Mesendoderm (in vitro differentiated cells): Measurements from ENCODE around the gene QSOX1.

Source experiments
- DNase-seq: peaks from one replicate; pipeline ENCODE4 v3.0.0; 2013
- H2AK5ac ChIP-seq: 2 replicates; pipeline ENCODE4 v1.6.1; 2013; ENCODE audit warnings: low read length, inconsistent platforms
- H2BK120ac ChIP-seq: 2 replicates; pipeline ENCODE4 v1.6.1; 2013; ENCODE audit warnings: low read depth, mild to moderate bottlenecking, low read length, moderate library complexity, mixed read lengths
- H2BK15ac ChIP-seq: replicated peaks from 2 replicates; pipeline ENCODE4 v1.6.1; 2013; ENCODE audit warnings: low read depth, mild to moderate bottlenecking, moderate library complexity
- H2BK5ac ChIP-seq: 2 replicates; pipeline ENCODE4 v1.6.1; 2013; ENCODE audit warnings: low read length, inconsistent platforms
- H3K18ac ChIP-seq: 2 replicates; pipeline ENCODE4 v1.6.1; 2013; ENCODE audit warnings: mild to moderate bottlenecking, low read length, mixed read lengths
- H3K23ac ChIP-seq: one replicate; pipeline ENCODE4 v1.6.1; 2013; ENCODE audit warnings: low read length
- H3K27ac ChIP-seq: 2 replicates; pipeline ENCODE4 v1.5.1; 2013; ENCODE audit warnings: low read depth, mild to moderate bottlenecking, inconsistent platforms, low read length, moderate library complexity
- H3K27me3 ChIP-seq: 2 replicates; pipeline ENCODE4 v1.6.1; 2013; ENCODE audit warnings: low read length, control low read depth, mild to moderate bottlenecking, inconsistent platforms; ENCODE audit not compliant: insufficient read depth, poor library complexity
- H3K36me3 ChIP-seq: 2 replicates; pipeline ENCODE4 v1.6.1; 2013; ENCODE audit warnings: low read length, inconsistent platforms; ENCODE audit not compliant: control insufficient read depth, insufficient read depth
- H3K4ac ChIP-seq: one replicate; pipeline ENCODE4 v1.6.1; 2013; ENCODE audit warnings: low read depth, mild to moderate bottlenecking, low read length, moderate library complexity
- H3K4me1 ChIP-seq: 2 replicates; pipeline ENCODE4 v1.6.1; 2013; ENCODE audit warnings: low read depth, low read length, inconsistent platforms; ENCODE audit not compliant: control insufficient read depth
- H3K4me2 ChIP-seq: 2 replicates; pipeline ENCODE4 v1.6.1; 2013; ENCODE audit warnings: low read length
- H3K4me3 ChIP-seq: 2 replicates; pipeline ENCODE4 v1.5.1; 2013; ENCODE audit warnings: mild to moderate bottlenecking, low read length
- H3K56ac ChIP-seq: one replicate; pipeline ENCODE4 v1.6.1; 2013; ENCODE audit warnings: low read length
- H3K79me1 ChIP-seq: 2 replicates; pipeline ENCODE4 v1.6.1; 2013; ENCODE audit warnings: low read length, inconsistent platforms
- H3K79me2 ChIP-seq: 2 replicates; pipeline ENCODE4 v1.6.1; 2013; ENCODE audit warnings: mild to moderate bottlenecking, low read length; ENCODE audit not compliant: control insufficient read depth, insufficient read depth
- H3K9ac ChIP-seq: 2 replicates; pipeline ENCODE4 v1.6.1; 2013; ENCODE audit warnings: low read length, inconsistent platforms
- H4K5ac ChIP-seq: one replicate; pipeline ENCODE4 v1.6.1; 2013; ENCODE audit warnings: low read length
- H4K8ac ChIP-seq: one replicate; pipeline ENCODE4 v1.6.1; 2013; ENCODE audit warnings: low read depth, mild to moderate bottlenecking, control low read depth, low read length, moderate library complexity
- WGBS: extraction: QIAGEN DNeasy Blood & Tissue Kit; methylation state at CpG from one replicate; pipeline ENCODE4 v1.1.7; 2013; ENCODE audit warnings: low lambda C conversion rate, missing lambda C conversion rate; ENCODE audit not compliant: insufficient coverage; ENCODE audit errors: extremely low coverage; 5-methylcytosine and 5-hydroxymethylcytosine counted together

QSOX1 gene

GRCh38 chr1:180248731-180249681 lies 94.3 kb downstream of the QSOX1 start:
- WGBS, result no CpG with 5 or more reads among the region's 11 CpGs
- no peak overlapping the region for H3K27ac ChIP-seq
- no peaks in the 10 kb centered on the region for H3K79me2 ChIP-seq
- no peaks in the 10 kb centered on the region for H3K4me1 ChIP-seq
- no peak overlapping the region for H2BK120ac ChIP-seq
- no peak overlapping the region for H2AK5ac ChIP-seq
- no peak overlapping the region for H3K9ac ChIP-seq
- no peak overlapping the region for H4K8ac ChIP-seq
- H2BK15ac ChIP-seq, result no peak overlapping the region
- H3K36me3 ChIP-seq, result no peaks in the 10 kb centered on the region
- H3K4ac ChIP-seq, result no peak overlapping the region
- DNase-seq, result peak; percentile 73
- no peak overlapping the region for H3K18ac ChIP-seq
- H3K79me1 ChIP-seq, result no peaks in the 10 kb centered on the region
- no peak overlapping the region for H3K4me2 ChIP-seq
- no peak overlapping the region for H3K56ac ChIP-seq
- no peaks in the 10 kb centered on the region for H3K27me3 ChIP-seq
- H3K23ac ChIP-seq, result no peak overlapping the region
- H4K5ac ChIP-seq, result no peak overlapping the region
- H3K4me3 ChIP-seq, result no peak overlapping the region
- H2BK5ac ChIP-seq, result no peak overlapping the region

- Histone ChIP-seq H3K79me2 (no peaks in the 10 kb centered on the region), H3K36me3 (no peaks in the 10 kb centered on the region), H3K23ac (peak overlapping the region; percentile 83), H3K4ac (no peak overlapping the region), H3K4me3 (no peak overlapping the region), H3K9ac (no peak overlapping the region), H3K27ac (no peak overlapping the region), H2BK5ac (no peak overlapping the region), H2AK5ac (peak overlapping the region; percentile 10), H3K79me1 (no peaks in the 10 kb centered on the region), H2BK15ac (no peak overlapping the region), H3K18ac (no peak overlapping the region), H2BK120ac (no peak overlapping the region), H3K4me1 (no peaks in the 10 kb centered on the region), H3K27me3 (no peaks in the 10 kb centered on the region), H4K8ac (no peak overlapping the region), H3K56ac (no peak overlapping the region), H4K5ac (no peak overlapping the region), H3K4me2 (no peak overlapping the region)
- DNase-seq, result no peak
- 100% methylated on average over 2 of the region's 13 CpGs for WGBS
These were observed 95.2 kb downstream of the QSOX1 start for GRCh38 chr1:180249725-180250498.

- H3K9ac ChIP-seq, result no peak overlapping the region
- H4K8ac ChIP-seq, result no peak overlapping the region
- H3K23ac ChIP-seq, result no peak overlapping the region
- no peak overlapping the region for H3K56ac ChIP-seq
- no peak for DNase-seq
- H3K27ac ChIP-seq, result no peak overlapping the region
- no peak overlapping the region for H2BK120ac ChIP-seq
- no peak overlapping the region for H2BK15ac ChIP-seq
- no peaks in the 10 kb centered on the region for H3K79me2 ChIP-seq
- H3K4me2 ChIP-seq, result no peak overlapping the region
- no peak overlapping the region for H3K18ac ChIP-seq
- H3K79me1 ChIP-seq, result no peaks in the 10 kb centered on the region
- no peaks in the 10 kb centered on the region for H3K36me3 ChIP-seq
- WGBS, result no CpG with 5 or more reads among the region's 7 CpGs
- no peak overlapping the region for H4K5ac ChIP-seq
- H3K4ac ChIP-seq, result no peak overlapping the region
- no peak overlapping the region for H2AK5ac ChIP-seq
- no peak overlapping the region for H2BK5ac ChIP-seq
- H3K4me1 ChIP-seq, result no peaks in the 10 kb centered on the region
- no peaks in the 10 kb centered on the region for H3K27me3 ChIP-seq
- no peak overlapping the region for H3K4me3 ChIP-seq
These were observed 95.8 kb downstream of the QSOX1 start for GRCh38 chr1:180250499-180250770.

GRCh38 chr1:180250883-180251509 lies 96.3 kb downstream of the QSOX1 start:
- Histone ChIP-seq H2AK5ac (no peak overlapping the region), H2BK120ac (no peak overlapping the region), H3K4me2 (no peak overlapping the region), H3K23ac (no peak overlapping the region), H3K9ac (no peak overlapping the region), H3K18ac (no peak overlapping the region), H3K56ac (no peak overlapping the region), H2BK15ac (no peak overlapping the region), H3K79me1 (no peaks in the 10 kb centered on the region), H4K8ac (no peak overlapping the region), H3K27me3 (no peaks in the 10 kb centered on the region), H4K5ac (no peak overlapping the region), H3K79me2 (no peaks in the 10 kb centered on the region), H3K4me1 (no peaks in the 10 kb centered on the region), H2BK5ac (no peak overlapping the region), H3K4me3 (no peak overlapping the region), H3K27ac (no peak overlapping the region), H3K36me3 (no peaks in the 10 kb centered on the region), H3K4ac (no peak overlapping the region)
- WGBS, result no CpG with 5 or more reads among the region's 16 CpGs
- no peak for DNase-seq

GRCh38 chr1:180251526-180252305 lies 97.0 kb downstream of the QSOX1 start:
- Histone ChIP-seq H4K8ac (no peak overlapping the region), H4K5ac (no peak overlapping the region), H2AK5ac (no peak overlapping the region), H3K79me1 (no peaks in the 10 kb centered on the region), H3K4me3 (no peak overlapping the region), H3K56ac (no peak overlapping the region), H3K79me2 (no peaks in the 10 kb centered on the region), H2BK120ac (no peak overlapping the region), H3K23ac (no peak overlapping the region), H3K4ac (no peak overlapping the region), H3K4me2 (no peak overlapping the region), H2BK15ac (no peak overlapping the region), H3K27me3 (no peaks in the 10 kb centered on the region), H3K9ac (no peak overlapping the region), H2BK5ac (no peak overlapping the region), H3K36me3 (no peaks in the 10 kb centered on the region), H3K18ac (no peak overlapping the region), H3K27ac (no peak overlapping the region), H3K4me1 (no peaks in the 10 kb centered on the region)
- WGBS, result no CpG with 5 or more reads among the region's 9 CpGs
- no peak for DNase-seq
